ENCODE data around the gene PTPN4.
"Not testable (repeated sequence)": the region's sequence is repeated elsewhere in the genome, so short reads cannot be mapped to it uniquely, and the experiment has no call there.

Gene PTPN4

GRCh38 chr2:119981896-119982295 lies 222.2 kb downstream of the PTPN4 start:
- no peak for DNase-seq

DNA sequence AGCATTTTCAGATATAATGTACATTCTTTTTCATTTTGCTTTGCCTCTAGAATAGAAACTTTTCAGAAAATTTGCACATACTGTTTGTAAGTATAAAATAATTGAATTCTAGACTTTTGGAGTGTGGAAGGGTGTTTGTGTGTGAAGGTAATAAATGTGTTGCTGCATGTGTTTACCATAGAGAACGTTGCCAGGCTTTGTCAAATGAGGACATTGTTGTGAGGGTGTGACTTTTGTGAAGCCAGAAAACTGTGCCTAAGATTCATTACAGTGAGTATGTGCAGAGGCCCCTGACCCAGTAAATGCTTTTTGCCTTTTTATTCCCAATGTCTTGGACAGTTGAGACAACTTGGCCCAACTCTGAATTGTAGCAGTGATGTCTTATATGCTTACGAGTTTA lies 222.8 kb downstream of the PTPN4 start:
- DNase-seq = no peak

DNA sequence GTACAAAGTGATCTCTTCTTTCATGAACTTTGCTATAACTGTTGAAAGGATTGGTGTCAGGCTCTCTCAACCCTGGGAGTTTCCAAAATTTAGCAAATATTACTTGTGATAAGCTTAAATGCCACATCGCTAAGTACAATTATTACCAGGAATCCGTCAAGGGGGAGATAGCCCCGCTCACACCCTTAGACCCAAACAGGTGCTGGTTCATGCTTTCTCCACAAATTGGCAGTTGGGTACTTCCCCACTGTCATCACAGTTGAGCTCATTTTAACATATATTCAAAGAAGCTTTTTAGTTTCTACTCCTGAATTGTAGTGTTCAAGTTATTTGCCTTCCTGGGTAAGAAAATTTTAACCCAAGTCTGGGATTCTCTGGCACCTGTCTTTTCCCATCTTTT lies 223.4 kb downstream of the PTPN4 start:
- DNase-seq = no peak

DNA sequence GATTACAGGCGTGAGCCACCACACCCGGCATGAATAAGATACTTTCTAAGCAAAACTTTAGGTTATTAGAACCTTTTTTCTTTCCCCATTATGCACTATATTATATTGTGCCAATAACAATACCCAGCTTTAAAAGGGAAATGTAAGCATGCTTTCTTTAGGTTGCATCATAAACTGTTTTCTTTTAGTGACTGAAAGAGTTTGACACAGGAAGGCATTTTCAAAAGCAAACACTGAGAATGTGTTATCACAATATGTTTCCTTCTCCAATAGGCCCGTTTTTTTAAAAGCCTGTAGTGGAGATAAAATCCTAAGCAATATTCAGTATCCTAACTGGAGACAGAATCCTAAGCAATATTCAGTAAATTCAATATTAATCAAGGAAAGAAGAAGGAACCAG lies 236.4 kb downstream of the PTPN4 start:
- DNase-seq = no peak

GRCh38 chr2:119996896-119997891 lies 237.5 kb downstream of the PTPN4 start:
- not testable (repeated sequence) for DNase-seq

DNA sequence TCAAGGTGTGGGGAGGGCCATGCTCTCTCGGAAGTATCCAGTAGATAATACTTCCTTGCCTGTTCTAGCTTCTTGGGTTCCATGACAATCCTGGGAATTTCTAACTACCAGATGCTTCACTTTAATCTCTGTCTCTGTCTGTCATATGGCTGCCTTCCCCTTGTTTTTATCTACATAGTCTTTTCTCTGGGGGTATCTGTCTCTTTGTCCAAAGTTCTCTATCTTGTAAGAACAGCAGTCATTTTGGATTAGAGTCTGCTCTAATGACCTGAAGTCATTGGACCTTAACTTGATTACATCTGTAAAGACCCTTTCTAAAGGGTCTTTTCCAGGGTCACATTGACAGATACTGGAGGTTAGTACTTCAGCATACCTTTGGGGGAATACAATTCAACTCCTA lies 241.7 kb downstream of the PTPN4 start:
- DNase-seq = no peak

- DNase-seq = no peak
Observed at GRCh38 chr2:120004254-120004653, 244.5 kb downstream of the PTPN4 start.

DNA sequence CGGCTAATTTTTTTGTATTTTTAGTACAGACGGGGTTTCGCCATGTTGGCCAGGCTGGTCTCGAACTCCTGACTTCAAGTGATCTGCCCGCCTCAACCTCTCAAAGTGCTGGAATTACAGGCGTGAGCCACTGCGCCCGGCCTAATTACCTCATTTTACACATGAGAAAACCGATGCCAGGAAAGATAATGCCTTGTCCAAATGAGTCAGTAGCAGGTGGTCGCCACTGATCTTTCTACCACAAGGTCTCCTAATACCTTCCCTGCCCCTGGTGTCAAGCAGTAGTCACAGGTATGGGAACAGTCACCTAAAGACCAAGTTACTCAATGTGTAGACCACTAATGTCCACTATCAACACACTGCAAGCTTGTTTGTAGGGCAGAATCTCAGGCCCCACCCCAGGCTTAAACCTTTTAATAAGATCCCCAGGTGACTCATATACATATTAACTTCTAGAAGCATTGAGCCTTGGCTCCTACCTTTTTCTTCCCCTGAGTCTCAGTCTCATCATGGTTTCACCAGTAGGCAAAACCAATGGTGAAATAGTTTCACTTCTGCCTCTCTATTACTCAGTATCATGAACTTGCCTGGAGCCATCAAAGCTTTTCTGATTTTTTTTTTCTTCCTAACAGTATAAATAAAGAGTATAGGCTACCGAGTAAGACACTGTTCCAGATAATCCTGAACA lies 246.3 kb downstream of the PTPN4 start:
- DNase-seq = no peak

GRCh38 chr2:120007851-120008250 lies 248.1 kb downstream of the PTPN4 start:
- no peak for DNase-seq

DNA sequence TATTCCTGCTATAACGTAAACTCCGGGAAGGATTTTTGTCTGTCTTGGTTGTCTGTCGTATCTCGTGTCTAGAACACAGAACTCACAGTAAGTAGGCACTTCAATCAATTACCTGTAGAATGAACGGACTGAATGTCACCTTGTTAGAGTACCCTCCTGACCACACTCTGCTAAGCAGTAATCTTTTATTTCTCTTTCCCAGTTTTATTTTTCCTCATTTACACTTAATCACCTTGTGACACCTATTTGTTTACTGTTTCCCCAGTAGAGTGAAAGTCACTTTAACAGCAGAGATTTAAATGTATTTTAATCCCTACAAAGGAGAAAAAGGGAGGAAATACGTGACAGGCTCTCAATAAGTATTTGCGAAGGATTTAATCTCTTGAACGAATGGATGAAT lies 252.6 kb downstream of the PTPN4 start:
- DNase-seq = no peak

GRCh38 chr2:120012771-120013596 lies 253.3 kb downstream of the PTPN4 start, which contains the start of gene EPB41L5:
EPB41L5 (plus strand) TSS chr2:120013077; CDS start chr2:120019085, 6,008 bp downstream.
- DNase-seq = peak; percentile 93

GRCh38 chr2:120013597-120014223 lies 254.0 kb downstream of the PTPN4 start:
- peak; percentile 59 for DNase-seq

GRCh38 chr2:120014226-120014980 lies 254.7 kb downstream of the PTPN4 start:
- DNase-seq = peak; percentile 79

- DNase-seq = no peak
Observed at GRCh38 chr2:120016800-120017199, 257.1 kb downstream of the PTPN4 start.

GRCh38 chr2:120017201-120017600 lies 257.5 kb downstream of the PTPN4 start:
- no peak for DNase-seq

DNA sequence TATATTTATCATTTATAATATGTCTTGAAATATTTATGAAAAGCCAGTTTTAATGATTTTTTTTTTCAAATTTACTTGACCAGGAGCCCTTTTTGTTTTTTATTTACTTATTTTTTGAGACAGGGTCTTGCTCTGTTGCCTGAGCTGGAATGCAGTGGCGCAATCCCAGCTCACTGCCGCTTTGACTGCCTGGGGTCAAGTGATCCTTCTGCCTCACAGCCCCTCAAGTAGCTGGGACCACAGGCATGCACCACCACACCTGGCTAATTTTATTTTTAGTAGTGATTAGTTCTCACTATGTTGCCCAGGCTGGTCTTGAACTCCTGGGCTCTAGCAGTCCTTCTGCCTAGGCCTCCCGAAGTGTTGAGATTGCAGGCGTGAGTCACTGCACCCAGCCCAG lies 258.8 kb downstream of the PTPN4 start:
- DNase-seq = no peak

DNA sequence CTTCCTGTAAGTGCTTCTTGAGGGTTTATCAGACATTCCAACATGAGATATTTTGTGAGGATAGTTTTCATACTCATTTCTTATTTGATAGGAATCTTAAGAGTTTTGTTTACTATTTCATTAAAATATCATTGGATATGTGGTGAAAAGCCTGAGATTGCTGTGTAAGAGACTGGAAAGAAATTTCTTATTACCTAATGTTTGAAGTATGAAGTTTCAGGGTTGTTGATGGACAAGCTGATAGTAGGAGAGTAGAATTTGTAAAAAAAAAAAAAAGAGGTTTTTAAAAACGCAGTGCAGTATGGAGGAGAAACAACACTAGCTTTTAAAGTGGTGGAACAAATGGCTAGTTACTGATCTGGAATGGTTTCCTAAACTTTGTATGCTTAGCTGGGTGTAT lies 260.8 kb downstream of the PTPN4 start:
- no peak for DNase-seq

- DNase-seq = not testable (repeated sequence)
Observed at GRCh38 chr2:120022505-120022904, 262.8 kb downstream of the PTPN4 start.

DNA sequence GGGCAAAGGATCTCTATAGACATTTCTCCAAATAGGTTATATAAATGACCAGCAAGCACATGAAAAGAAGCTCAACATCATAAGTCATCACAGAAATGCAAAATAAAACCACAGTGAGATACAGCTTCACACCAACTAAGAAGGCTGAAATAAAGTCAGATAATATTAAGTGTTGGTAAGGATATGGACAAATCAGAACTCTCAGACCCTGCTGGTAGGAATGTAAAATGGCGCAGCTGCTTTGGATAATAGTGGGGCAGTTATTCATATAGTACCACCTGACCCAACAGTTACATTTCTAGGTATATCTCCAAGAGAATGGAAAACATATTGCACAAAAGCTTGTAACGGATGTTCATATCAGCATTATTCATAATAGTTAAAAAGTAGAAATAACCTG lies 267.2 kb downstream of the PTPN4 start:
- DNase-seq = no peak

DNA sequence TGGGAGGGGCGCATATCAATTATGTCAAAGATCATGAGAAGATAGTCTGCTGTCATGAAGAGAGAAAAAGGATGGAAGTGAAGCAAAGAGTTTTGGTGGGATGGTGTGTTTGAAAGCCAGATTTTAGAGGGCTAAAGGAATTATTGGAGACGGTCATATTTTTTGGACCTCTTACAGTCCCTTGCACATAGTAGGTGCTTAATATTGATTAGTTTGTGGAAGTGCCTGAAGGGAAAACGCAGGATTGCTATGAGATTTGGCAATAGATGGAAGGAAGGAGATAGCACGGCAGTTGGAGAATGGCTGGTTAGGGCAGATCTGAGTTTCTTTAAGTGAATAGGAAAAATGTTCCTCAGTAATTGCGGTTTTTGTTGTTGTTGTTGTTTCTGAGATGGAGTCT lies 269.1 kb downstream of the PTPN4 start:
- no peak for DNase-seq
